Hepatocyte (in vitro differentiated cells): Measurements from ENCODE around the gene VAC14. TPM values are rescaled to one million over a fixed set of nuclear protein-coding genes. Genes with fewer than 3 reads are reported as not detected.

Experiments used
- DNase-seq: peaks from one replicate; pipeline ENCODE4 v3.0.0-alpha.2; 2016; ENCODE audit warnings: low spot score
- H2AFZ ChIP-seq: fragments of 200-600 bp; sonication (generic); 2 replicates; pipeline ENCODE4 v1.6.0; 2016; ENCODE audit warnings: antibody characterized with exemption, mild to moderate bottlenecking
- H3K27ac ChIP-seq: fragments of 200-600 bp; sonication (generic); 2 replicates; pipeline ENCODE4 v1.5.1; 2016; ENCODE audit warnings: mild to moderate bottlenecking
- H3K27me3 ChIP-seq: fragments of 200-600 bp; sonication (generic); 2 replicates; pipeline ENCODE4 v1.6.1; 2016
- H3K36me3 ChIP-seq: fragments of 200-600 bp; sonication (generic); replicated peaks from 2 replicates; pipeline ENCODE4 v1.5.1; 2016; ENCODE audit warnings: low read depth; ENCODE audit not compliant: insufficient read depth
- H3K4me1 ChIP-seq: fragments of 200-600 bp; sonication (generic); 2 replicates; pipeline ENCODE4 v1.5.1; 2016; ENCODE audit warnings: mild to moderate bottlenecking, moderate library complexity; ENCODE audit not compliant: insufficient read depth
- H3K4me2 ChIP-seq: fragments of 200-600 bp; sonication (generic); 2 replicates; pipeline ENCODE4 v1.6.0; 2016
- H3K4me3 ChIP-seq: fragments of 200-600 bp; sonication (generic); 2 replicates; pipeline ENCODE4 v1.5.1; 2016; ENCODE audit warnings: mild to moderate bottlenecking
- H3K79me2 ChIP-seq: fragments of 200-600 bp; sonication (generic); 2 replicates; pipeline ENCODE4 v1.6.0; 2017; ENCODE audit warnings: mild to moderate bottlenecking
- H3K9me2 ChIP-seq: fragments of 200-600 bp; sonication (generic); replicated peaks from 2 replicates; pipeline ENCODE4 v1.6.0; 2017; ENCODE audit warnings: mild to moderate bottlenecking; ENCODE audit not compliant: insufficient read depth
- H3K9me3 ChIP-seq: fragments of 200-600 bp; sonication (generic); 2 replicates; pipeline ENCODE4 v1.5.1; 2016; ENCODE audit warnings: low read depth, mild to moderate bottlenecking
- H4K20me1 ChIP-seq: fragments of 200-600 bp; sonication (generic); 2 replicates; pipeline ENCODE4 v1.6.0; 2016; ENCODE audit warnings: mild to moderate bottlenecking; ENCODE audit not compliant: insufficient read depth, poor library complexity, severe bottlenecking
- EZH2 ChIP-seq: fragments of 200-600 bp; sonication (generic); IDR thresholded peaks from 2 replicates; pipeline ENCODE4 v1.6.1; 2016; ENCODE audit warnings: antibody characterized with exemption, mild to moderate bottlenecking, borderline replicate concordance
- EZH2phosphoT487 ChIP-seq: fragments of 200-600 bp; sonication (generic); IDR thresholded peaks from one replicate; pipeline ENCODE4 v1.6.1; 2018; ENCODE audit warnings: antibody characterized with exemption, mild to moderate bottlenecking, low read depth, moderate library complexity; ENCODE audit not compliant: unreplicated experiment, severe bottlenecking
- WGBS: methylation state at CpG from one replicate; pipeline ENCODE4 v1.1.6; 2016; ENCODE audit warnings: low lambda C conversion rate; ENCODE audit errors: missing lambda C conversion rate; 5-methylcytosine and 5-hydroxymethylcytosine counted together
- polyA plus RNA-seq: library from polyadenylated mRNA; unstranded; fragments of >200 nt; fragmentation: Nextera tagmentation; extraction: Ambion mirVana; gene quantifications from 2 replicates; pipeline ENCODE4 v1.2.1, GENCODE V29; 2016
- total RNA-seq: library from RNA; depleted of rRNA; stranded (reverse); fragments of >200 nt; gene quantifications from 2 replicates; pipeline ENCODE4 v1.2.3, GENCODE V29; 2014
- TF ChIP-seq, protein P1 (sequence below): fragments of 200-600 bp; sonication (generic); IDR thresholded peaks from 2 replicates; pipeline ENCODE4 v1.5.1; 2016; ENCODE audit warnings: antibody characterized with exemption, mild to moderate bottlenecking; ENCODE audit not compliant: poor library complexity

VAC14 gene
- total and polyA plus RNA-seq, 2 experiments from 2014 or later, result 35.8 to 49.4 TPM

DNA sequence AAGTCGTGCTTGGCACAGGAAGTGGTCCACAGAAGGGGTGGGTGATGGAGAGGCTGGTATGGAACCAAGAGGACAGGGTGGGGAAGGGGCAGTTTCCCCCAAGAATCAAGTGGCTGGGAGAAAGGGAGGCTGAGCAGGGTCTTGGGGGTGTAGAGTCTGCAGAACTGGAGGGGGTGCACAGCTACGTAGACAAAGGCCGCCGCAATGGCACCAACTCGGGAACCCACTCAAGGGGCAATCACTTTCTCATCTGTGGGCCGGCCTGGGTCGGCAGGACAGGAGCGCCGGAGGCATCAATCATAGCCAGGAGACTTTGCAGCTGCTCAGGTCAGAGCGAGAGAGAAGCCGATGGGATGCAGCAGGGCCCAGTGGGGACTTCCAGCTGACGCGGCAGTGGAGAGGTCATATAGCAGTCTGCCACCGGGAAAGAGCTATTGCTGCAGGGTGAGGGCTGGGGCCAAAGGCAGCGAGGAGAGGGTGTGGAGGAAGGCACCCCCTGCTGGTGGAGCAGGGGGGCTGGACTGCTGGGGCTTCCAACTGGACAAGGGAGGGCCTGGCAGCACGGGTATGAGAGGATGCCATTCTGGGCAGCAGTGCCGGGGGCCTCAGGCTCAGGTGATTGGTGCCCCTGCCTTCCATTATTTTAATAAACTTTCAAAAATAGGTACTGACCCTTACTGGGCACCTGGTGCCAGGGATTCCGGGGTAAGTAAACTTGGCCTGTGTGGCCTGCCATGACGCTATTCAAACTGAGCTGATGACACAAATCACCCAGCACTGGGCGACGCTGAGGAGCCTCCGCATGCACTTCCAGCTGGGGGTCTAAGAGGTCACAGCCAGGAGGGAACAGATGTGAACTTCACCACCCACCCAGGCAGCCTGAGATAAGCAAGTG is 62.6 kb downstream of the VAC14 start:
- Histone ChIP-seq H3K9me3 (no peaks in the 10 kb centered on the region), H3K27me3 (no peaks in the 10 kb centered on the region), H3K36me3 (no peaks in the 10 kb centered on the region), H3K27ac (peak overlapping the region; percentile 94), H3K4me2 (peak overlapping the region; percentile 47), H2AFZ (no peak overlapping the region), H4K20me1 (no peaks in the 10 kb centered on the region), H3K9me2 (no peaks in the 10 kb centered on the region), H3K79me2 (no peaks in the 10 kb centered on the region), H3K4me1 (peaks cover 39% of the 10 kb centered on the region), H3K4me3 (no peak overlapping the region)
- TF ChIP-seq, protein P1, sequence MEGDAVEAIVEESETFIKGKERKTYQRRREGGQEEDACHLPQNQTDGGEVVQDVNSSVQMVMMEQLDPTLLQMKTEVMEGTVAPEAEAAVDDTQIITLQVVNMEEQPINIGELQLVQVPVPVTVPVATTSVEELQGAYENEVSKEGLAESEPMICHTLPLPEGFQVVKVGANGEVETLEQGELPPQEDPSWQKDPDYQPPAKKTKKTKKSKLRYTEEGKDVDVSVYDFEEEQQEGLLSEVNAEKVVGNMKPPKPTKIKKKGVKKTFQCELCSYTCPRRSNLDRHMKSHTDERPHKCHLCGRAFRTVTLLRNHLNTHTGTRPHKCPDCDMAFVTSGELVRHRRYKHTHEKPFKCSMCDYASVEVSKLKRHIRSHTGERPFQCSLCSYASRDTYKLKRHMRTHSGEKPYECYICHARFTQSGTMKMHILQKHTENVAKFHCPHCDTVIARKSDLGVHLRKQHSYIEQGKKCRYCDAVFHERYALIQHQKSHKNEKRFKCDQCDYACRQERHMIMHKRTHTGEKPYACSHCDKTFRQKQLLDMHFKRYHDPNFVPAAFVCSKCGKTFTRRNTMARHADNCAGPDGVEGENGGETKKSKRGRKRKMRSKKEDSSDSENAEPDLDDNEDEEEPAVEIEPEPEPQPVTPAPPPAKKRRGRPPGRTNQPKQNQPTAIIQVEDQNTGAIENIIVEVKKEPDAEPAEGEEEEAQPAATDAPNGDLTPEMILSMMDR, result peak; percentile 53
- no peak for TF ChIP-seq EZH2phosphoT487
- 73% methylated on average over 21 of the region's 22 CpGs for WGBS
- DNase-seq, result peak; percentile 66

DNA sequence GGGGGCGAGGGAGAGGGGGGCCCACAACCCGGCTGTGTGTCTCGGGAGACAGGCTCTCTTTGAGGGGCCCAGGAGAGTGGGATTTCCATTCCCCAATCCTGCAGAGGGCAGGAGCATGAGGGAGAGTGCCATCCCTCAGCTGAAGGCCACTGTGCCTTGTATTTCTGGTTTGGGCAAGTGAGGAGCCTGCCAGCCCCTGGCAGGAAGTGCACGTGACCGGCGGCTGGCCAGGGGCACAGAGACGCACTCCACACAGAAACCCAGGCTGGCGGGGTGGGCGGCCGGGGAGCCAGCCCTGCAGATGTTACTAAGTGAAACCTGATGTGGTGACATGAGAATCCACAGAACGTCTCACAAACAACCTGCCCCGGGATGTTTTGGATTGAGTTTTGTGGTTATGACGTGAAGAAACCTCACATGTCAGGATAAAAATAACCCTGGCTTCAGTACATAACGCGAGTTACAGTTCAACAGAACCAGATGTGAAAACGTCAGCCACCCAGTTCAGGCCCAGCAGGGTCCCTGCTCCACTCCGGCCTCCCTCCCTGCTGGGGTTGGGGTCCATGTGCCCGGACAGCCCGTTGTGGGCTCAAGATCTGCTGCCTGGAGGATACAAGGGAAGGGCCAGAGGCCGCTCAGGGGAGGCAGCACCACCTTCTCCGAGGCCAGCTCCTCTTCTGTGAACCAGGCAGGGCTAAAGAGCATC is 63.4 kb downstream of the VAC14 start:
- DNase-seq, result peak; percentile 79
- H3K27ac ChIP-seq, result peak overlapping the region; percentile 94

DNA sequence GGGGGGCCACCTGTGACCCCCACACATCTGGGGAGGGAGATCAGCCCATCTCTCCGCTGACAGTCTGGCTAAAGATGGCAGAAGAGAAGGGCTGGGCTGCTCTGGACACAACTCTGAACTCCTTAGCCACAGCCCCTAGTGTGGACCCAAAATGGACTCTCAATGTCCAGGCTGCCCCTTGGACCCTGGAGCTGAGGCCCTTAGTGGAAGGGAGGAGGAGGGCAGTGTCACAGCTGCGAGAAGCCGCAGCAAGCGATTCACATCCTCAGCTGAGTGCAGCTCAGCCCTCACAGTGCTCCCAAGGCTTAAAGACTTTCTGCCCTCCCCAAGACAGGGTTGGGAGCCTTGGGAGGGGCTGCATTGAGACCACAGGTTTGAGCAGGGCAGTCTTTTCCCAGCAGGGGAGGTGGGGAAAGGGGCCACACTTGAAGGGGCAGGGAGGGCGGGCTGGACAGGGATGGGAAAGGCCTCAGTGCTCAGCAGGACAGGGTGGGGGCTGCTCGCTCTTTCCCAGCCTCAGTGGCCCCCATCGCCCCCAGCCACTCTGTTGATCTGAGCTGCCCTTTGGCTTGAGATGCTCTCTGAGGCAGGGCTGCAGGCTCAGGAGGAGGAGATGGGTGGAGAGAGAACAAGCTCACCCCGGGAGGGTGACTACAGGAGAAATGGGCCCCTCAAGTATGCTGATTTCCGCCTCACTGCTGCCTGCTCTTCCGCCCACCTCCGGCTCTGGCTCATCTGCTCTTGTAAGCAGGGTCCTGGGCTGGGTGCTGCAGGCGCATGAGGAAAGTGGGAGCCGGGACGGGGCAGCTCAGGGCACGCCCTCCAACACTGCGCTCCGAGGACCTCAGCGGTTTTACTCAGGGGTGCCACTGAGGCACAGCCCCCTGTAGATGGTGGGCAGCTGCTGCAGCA is 64.2 kb downstream of the VAC14 start:
- 83% methylated on average over 18 of the region's 18 CpGs for WGBS
- TF ChIP-seq EZH2phosphoT487 (no peak), EZH2 (no peak)
- TF ChIP-seq, protein P1, result no peak
- peak overlapping the region; percentile 43 for H3K4me2 ChIP-seq

More for the DNA sequence above, 63.4 kb downstream of the VAC14 start:
- Histone ChIP-seq H3K4me3 (no peak overlapping the region), H3K9me2 (no peaks in the 10 kb centered on the region), H3K9me3 (no peaks in the 10 kb centered on the region), H4K20me1 (no peaks in the 10 kb centered on the region), H3K79me2 (no peaks in the 10 kb centered on the region), H3K27me3 (no peaks in the 10 kb centered on the region), H2AFZ (no peak overlapping the region), H3K36me3 (no peaks in the 10 kb centered on the region), H3K4me1 (peaks cover 39% of the 10 kb centered on the region), H3K4me2 (peak overlapping the region; percentile 47)
- 52% methylated on average over 19 of the region's 21 CpGs for WGBS
- TF ChIP-seq EZH2 (no peak), EZH2phosphoT487 (no peak)
- TF ChIP-seq, protein P1, result no peak

More for the DNA sequence above, 64.2 kb downstream of the VAC14 start:
- no peaks in the 10 kb centered on the region for H3K79me2 ChIP-seq
- no peak overlapping the region for H3K4me3 ChIP-seq
- DNase-seq, result no peak
- H4K20me1 ChIP-seq, result no peaks in the 10 kb centered on the region
- H3K9me3 ChIP-seq, result no peaks in the 10 kb centered on the region
- H3K9me2 ChIP-seq, result no peaks in the 10 kb centered on the region
- no peak overlapping the region for H2AFZ ChIP-seq
- peaks cover 39% of the 10 kb centered on the region for H3K4me1 ChIP-seq
- no peaks in the 10 kb centered on the region for H3K36me3 ChIP-seq
- H3K27ac ChIP-seq, result peak overlapping the region; percentile 92
- no peaks in the 10 kb centered on the region for H3K27me3 ChIP-seq
